AG04449 (cell line): ENCODE data around the gene LRBA.

Experiments
- CTCF ChIA-PET: fragments of 350-600 bp; formaldehyde crosslinking; extraction: SDS; loops from one replicate; lab custom pipeline; 2021; ENCODE audit warnings: antibody characterized with exemption; lab: Yijun Ruan, JAX
- POLR2A ChIA-PET: fragments of 400-600, 350-600 bp; formaldehyde crosslinking; extraction: SDS; loops from one replicate; lab custom pipeline; 2020; ENCODE audit warnings: antibody characterized with exemption, inconsistent platforms; lab: Yijun Ruan, JAX
- DNase-seq: peaks from one replicate; pipeline ENCODE4 v3.0.0-alpha.2; 2010; ENCODE audit warnings: low read depth, low spot score
- H3K4me3 ChIP-seq: 2 replicates; pipeline ENCODE4 v1.5.1; 2011; ENCODE audit warnings: low read depth, mild to moderate bottlenecking, control low read depth, low read length
- TF ChIP-seq, protein P1 (sequence below): IDR thresholded peaks from one replicate; pipeline ENCODE4 v1.5.1; 2011; ENCODE audit warnings: mild to moderate bottlenecking, moderate library complexity, low read length, control low read depth, inconsistent platforms; ENCODE audit not compliant: insufficient read depth; ENCODE audit errors: missing control alignments

LRBA gene

DNA sequence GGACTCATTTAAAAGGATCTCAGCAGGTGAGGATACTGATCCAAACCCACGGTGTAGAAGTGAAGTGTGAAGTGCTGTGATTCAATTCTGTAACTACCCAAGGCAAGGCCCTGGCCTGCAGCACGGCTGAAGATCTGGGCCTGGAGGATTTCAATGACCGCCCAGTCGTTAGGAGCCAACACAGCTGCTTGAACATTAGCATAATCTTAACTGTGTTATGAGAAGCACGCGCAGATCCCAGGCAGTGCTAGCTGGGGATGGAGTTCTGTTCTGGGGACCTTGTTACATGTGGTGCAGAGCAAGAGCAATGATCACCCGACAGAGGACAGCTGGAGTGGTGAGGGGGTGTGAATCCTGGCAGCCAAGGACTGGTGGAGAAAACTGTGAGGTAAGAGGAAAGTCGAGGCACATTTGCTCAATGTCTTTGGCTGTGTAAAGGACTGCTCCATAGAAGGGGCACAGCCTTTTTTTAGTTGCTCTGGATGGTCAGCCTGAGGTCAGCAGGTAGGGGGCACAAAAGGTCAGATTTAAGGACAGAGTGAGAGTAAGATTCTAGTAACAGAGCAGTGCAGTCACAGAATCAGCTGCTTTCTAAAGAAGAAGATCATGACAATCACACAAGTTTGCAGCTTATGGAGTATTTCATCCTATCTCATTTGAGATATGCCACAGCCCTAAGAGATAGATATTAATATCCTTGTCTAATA is 755.1 kb downstream of the LRBA start:
- TF ChIP-seq, protein P1, sequence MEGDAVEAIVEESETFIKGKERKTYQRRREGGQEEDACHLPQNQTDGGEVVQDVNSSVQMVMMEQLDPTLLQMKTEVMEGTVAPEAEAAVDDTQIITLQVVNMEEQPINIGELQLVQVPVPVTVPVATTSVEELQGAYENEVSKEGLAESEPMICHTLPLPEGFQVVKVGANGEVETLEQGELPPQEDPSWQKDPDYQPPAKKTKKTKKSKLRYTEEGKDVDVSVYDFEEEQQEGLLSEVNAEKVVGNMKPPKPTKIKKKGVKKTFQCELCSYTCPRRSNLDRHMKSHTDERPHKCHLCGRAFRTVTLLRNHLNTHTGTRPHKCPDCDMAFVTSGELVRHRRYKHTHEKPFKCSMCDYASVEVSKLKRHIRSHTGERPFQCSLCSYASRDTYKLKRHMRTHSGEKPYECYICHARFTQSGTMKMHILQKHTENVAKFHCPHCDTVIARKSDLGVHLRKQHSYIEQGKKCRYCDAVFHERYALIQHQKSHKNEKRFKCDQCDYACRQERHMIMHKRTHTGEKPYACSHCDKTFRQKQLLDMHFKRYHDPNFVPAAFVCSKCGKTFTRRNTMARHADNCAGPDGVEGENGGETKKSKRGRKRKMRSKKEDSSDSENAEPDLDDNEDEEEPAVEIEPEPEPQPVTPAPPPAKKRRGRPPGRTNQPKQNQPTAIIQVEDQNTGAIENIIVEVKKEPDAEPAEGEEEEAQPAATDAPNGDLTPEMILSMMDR: no peak
- DNase-seq: no peak
- CTCF ChIA-PET: interaction anchor here (6.4 kb wide), 1 partner anchor 16 kb away, joined by 36 read pairs; no protein-coding TSS in a partner anchor
- H3K4me3 ChIP-seq: no peak overlapping the region
- POLR2A ChIA-PET: no interaction called here

DNA sequence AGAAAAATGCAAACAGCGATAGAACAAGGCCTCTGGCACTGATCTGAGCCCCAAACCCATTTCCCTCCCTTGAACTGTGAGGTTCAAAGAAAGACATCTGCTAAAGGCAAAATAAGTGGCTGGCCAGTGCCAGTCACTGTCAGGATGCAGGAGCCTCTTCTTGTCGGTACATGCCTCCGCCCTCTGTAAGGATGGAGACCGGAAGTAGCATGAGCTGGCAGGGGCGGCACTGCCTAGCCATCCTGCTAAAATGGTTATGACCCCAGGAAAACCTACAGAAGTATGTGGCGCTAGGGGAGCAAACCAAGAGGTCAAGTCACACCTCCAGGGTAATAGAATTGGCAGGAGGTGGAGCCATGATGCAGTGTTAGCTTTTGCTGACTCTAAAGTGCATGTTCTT is 756.5 kb downstream of the LRBA start:
- no peak for DNase-seq
- ChIA-PET CTCF (interaction anchor here (0.9 to 6.4 kb wide), 3 partner anchors 10 to 15 kb away, joined by 3 to 36 read pairs (median 4); no protein-coding TSS in a partner anchor), POLR2A (no interaction called here)
- TF ChIP-seq, protein P1: no peak
- H3K4me3 ChIP-seq: no peak overlapping the region

DNA sequence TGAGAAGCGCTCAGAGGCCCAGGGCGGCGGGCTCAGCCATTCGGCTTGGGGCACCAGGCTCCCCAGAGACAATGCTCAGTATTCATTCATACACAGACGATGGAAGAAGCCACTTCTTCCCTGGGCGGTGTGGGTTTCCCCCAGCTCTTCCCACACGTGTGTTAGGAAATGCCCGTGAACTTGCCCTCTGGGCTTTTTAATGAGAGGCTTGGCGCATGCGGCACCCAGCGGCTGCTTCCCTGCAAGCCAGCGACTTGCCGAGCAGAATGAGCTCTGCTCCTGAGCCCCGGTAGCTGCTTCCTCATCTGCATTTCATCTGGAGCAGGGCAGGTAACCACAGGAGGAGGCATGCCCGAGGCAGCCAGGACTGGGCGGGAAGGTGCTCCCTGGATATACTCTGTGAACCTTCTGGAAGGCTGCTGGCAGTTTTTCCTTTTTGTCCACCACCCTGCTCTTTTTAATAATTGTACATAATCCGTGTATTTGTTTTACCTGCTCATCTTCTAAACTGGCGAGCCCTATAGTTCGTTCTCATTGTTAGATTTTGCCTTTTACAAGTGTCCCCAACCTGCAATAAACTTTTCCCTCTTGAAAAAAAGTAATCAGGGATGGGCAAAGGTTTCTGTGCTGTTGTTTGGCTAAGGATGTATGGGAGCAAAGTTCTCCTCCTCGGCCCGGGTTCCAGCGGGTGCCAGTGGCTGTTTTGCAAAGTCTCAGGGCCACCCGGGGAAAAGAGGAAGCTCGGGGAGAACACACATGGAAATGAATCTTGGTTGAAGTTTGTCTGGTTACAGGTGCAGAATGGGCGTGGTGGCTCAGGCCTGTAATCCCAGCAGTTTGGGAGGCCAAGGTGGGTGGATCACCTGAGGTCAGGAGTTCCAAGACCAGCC is 758.0 kb downstream of the LRBA start:
- TF ChIP-seq, protein P1: no peak
- ChIA-PET CTCF (interaction anchor here (0.8 to 6.4 kb wide), 2 partner anchors 13 to 610 kb away, joined by 3 to 36 read pairs; no protein-coding TSS in a partner anchor), POLR2A (no interaction called here)
- DNase-seq: no peak
- no peak overlapping the region for H3K4me3 ChIP-seq

DNA sequence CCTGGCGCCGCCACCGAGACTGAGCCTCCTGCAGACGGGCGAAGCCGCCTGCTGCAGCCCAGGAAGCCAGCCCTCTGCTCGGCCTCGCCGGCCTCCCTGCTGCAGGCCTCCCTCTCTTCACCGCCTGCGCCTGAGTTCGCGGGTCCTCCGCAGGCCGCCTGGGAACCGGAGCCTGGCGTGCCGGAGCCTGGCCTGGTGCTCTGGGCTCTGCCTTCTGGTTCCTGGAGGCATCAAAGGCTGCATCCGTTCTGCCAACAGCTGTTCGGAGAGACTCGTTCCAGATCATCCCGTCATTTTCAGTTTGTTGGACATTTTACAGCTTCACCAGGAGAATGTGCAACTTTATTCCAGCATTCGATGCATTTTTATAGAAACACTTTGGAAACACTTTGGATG is 758.9 kb downstream of the LRBA start:
- H3K4me3 ChIP-seq: no peak overlapping the region
- CTCF ChIA-PET: interaction anchor here (1.9 kb wide), 1 partner anchor 10 kb away, joined by 9 read pairs; no protein-coding TSS in a partner anchor
- no peak for DNase-seq
- POLR2A ChIA-PET: no interaction called here
- TF ChIP-seq, protein P1: no peak

DNA sequence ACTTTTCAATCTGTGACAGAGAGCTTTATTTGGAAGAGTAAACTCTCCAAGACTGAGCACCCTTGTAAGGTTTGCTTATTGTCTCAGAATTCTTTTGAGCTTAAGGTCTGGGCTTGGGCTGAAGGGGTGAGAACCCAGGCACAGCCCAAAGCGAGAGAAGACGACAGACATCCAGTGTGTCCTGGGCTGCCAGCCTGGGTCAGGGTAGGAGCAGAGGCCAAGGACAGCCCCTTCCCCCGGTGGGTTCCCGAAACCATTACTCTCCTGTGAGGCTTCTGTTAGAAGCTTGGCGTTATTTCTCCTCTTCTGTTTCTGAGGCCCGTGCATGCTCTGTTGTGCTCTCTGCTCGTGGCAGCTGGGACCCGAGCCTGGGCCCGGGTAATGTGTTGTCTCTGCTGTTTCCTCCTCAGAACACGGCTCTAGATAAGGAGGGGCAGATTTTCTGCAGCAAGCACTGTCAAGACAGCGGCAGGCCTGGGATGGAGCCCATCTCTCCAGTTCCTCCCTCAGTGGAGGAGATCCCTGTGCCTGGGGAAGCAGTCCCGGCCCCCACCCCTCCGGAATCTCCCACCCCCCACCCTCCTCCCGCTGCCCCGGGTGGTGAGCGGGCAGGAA is 759.4 kb downstream of the LRBA start:
- POLR2A ChIA-PET: no interaction called here

More for the DNA sequence above, 759.4 kb downstream of the LRBA start:
- TF ChIP-seq, protein P1: no peak
- DNase-seq: no peak
- H3K4me3 ChIP-seq: no peak overlapping the region
- CTCF ChIA-PET: interaction anchor here (1.0 to 1.9 kb wide), 4 partner anchors 10 to 611 kb away, joined by 3 to 9 read pairs (median 6); no protein-coding TSS in a partner anchor
